Epidermal melanocyte (primary cell): ENCODE data around the gene ALLC.

ENCODE experiments used
- DNase-seq: peaks from one replicate; pipeline ENCODE4 v3.0.0; 2011; ENCODE audit warnings: low spot score; ENCODE audit not compliant: insufficient read length

The ALLC gene

GRCh38 chr2:3639015-3639630 is 18.9 kb upstream of the ALLC start:
- no peak for DNase-seq

- DNase-seq: no peak
These were observed 18.3 kb upstream of the ALLC start for GRCh38 chr2:3639653-3640052.

GRCh38 chr2:3641181-3641580 is 16.8 kb upstream of the ALLC start:
- DNase-seq: no peak

- no peak for DNase-seq
These were observed 16.1 kb upstream of the ALLC start for GRCh38 chr2:3641841-3642421.

GRCh38 chr2:3642521-3643215 is 15.3 kb upstream of the ALLC start:
- no peak for DNase-seq

GRCh38 chr2:3643371-3644245 is 14.4 kb upstream of the ALLC start:
- no peak for DNase-seq

- DNase-seq: no peak
These were observed 13.8 kb upstream of the ALLC start for GRCh38 chr2:3644246-3644525.

- DNase-seq: no peak
These were observed 13.0 kb upstream of the ALLC start for GRCh38 chr2:3644891-3645605.

- DNase-seq: no peak
These were observed 12.1 kb upstream of the ALLC start for GRCh38 chr2:3645745-3646389.

- DNase-seq: no peak
These were observed 11.6 kb upstream of the ALLC start for GRCh38 chr2:3646446-3646845.

GRCh38 chr2:3647246-3647645 is 10.8 kb upstream of the ALLC start:
- no peak for DNase-seq

- DNase-seq: no peak
These were observed 10.0 kb upstream of the ALLC start for GRCh38 chr2:3647831-3648651.

GRCh38 chr2:3648652-3649177 is 9.3 kb upstream of the ALLC start:
- DNase-seq: no peak

GRCh38 chr2:3649581-3649980 is 8.4 kb upstream of the ALLC start:
- no peak for DNase-seq

- no peak for DNase-seq
These were observed 7.7 kb upstream of the ALLC start for GRCh38 chr2:3650140-3650920.

GRCh38 chr2:3651691-3652648 is 6.0 kb upstream of the ALLC start:
- peak; percentile 34 for DNase-seq

- no peak for DNase-seq
These were observed 4.9 kb upstream of the ALLC start for GRCh38 chr2:3652896-3653625.
